Tibial nerve (tissue), 4 donors: ENCODE data around the gene MRPS6. TPM values are rescaled to one million over a fixed set of nuclear protein-coding genes. Genes with fewer than 3 reads are reported as not detected.
A peak's percentile ranks its signal among the peaks of the same experiment; 100 is the strongest.

Source experiments
- DNase-seq, 2 donors: peaks; one replicate each; pipeline ENCODE4 v3.0.0-alpha.2; 2019; ENCODE audit warnings: low spot score in 2 of 2
- H3K27ac ChIP-seq, 4 donors: fragments of 200-600 bp; sonication (generic) in 3 of 4; one replicate each; pipeline ENCODE4 v1.5.1; 2017 to 2019; ENCODE audit warnings: mild to moderate bottlenecking in 1 of 4
- H3K27me3 ChIP-seq, 2 donors: fragments of 200-600 bp; sonication (generic) in 1 of 2; one replicate each; pipeline versions ENCODE4 v1.5.1 to v1.6.0; 2017 to 2019
- H3K36me3 ChIP-seq, 3 donors: fragments of 200-600 bp; sonication (generic); one replicate each; pipeline ENCODE4 v1.5.1; 2018 to 2019
- H3K4me1 ChIP-seq, 4 donors: fragments of 200-600 bp; sonication (generic) in 3 of 4; one replicate each; pipeline ENCODE4 v1.5.1; 2017 to 2019
- H3K4me3 ChIP-seq, 4 donors: fragments of 200-600 bp; sonication (generic) in 3 of 4; one replicate each; pipeline ENCODE4 v1.5.1; 2017 to 2019; ENCODE audit warnings: mild to moderate bottlenecking in 1 of 4, moderate library complexity in 1 of 4
- H3K9me3 ChIP-seq, 4 donors: fragments of 200-600 bp; sonication (generic) in 3 of 4; one replicate each; pipeline ENCODE4 v1.5.1; 2017 to 2019
- CTCF ChIP-seq, 5 experiments: fragments of 200-600 bp in 3 of 5; fragments of 450-650 bp in 2 of 5; sonication (generic) in 3 of 5; IDR thresholded peaks; one replicate each; pipeline ENCODE4 v1.5.1; 2016 to 2019; ENCODE audit warnings: antibody characterized with exemption in 5 of 5, mild to moderate bottlenecking in 3 of 5, moderate library complexity in 2 of 5
- EP300 ChIP-seq, 2 donors: sonication (generic); formaldehyde crosslinking; IDR thresholded peaks; one replicate each; pipeline ENCODE4 v1.6.1; 2017; ENCODE audit warnings: antibody characterized with exemption in 2 of 2, mild to moderate bottlenecking in 1 of 2
- POLR2A ChIP-seq, 2 donors: fragments of 450-650 bp; IDR thresholded peaks; one replicate each; pipeline ENCODE4 v1.6.1; 2017; ENCODE audit warnings: antibody characterized with exemption in 2 of 2, mild to moderate bottlenecking in 2 of 2, moderate library complexity in 2 of 2
- WGBS, 2 donors: methylation state at CpG; one replicate each; pipeline ENCODE4 v1.1.5; 2018; 5-methylcytosine and 5-hydroxymethylcytosine counted together
- total RNA-seq, 4 donors: library from RNA; depleted of rRNA; stranded (reverse); fragments of >200 nt; gene quantifications; one replicate each; pipeline ENCODE4 v1.1.0, GENCODE V29; 2016

The MRPS6 gene
- total RNA-seq, 4 donors from 2014 or later, result 57.9 to 69.6 (median 61.2) TPM

- Histone ChIP-seq H3K27ac (no peak overlapping the region), H3K4me1 (no peaks in the 10 kb centered on the region), H3K36me3 (no peaks in the 10 kb centered on the region), H3K4me3 (no peak overlapping the region), H3K9me3 (no peaks in the 10 kb centered on the region), H3K27me3 (no peaks in the 10 kb centered on the region)
- DNase-seq, result no peak
- TF ChIP-seq POLR2A (IDR thresholded peaks at IDR 0.05), result no peak
- no peak for TF ChIP-seq EP300 (IDR thresholded peaks at IDR 0.05)
- TF ChIP-seq CTCF (IDR thresholded peaks at IDR 0.05), result no peak
- WGBS, 2 donors, result 63 to 65% methylated on average over 3 of the region's 3 CpGs
Measured at GRCh38 chr21:34065027-34065426, 8.4 kb upstream of the MRPS6 start.

GRCh38 chr21:34071683-34072082 lies 1.7 kb upstream of the MRPS6 start:
- DNase-seq, result no peak
- H3K4me3 ChIP-seq, result no peak overlapping the region
- no peaks in the 10 kb centered on the region for H3K27me3 ChIP-seq
- WGBS, 2 donors, result 41 to 49% methylated on average over 9 of the region's 9 CpGs
- H3K36me3 ChIP-seq, result no peaks in the 10 kb centered on the region
- no peak for TF ChIP-seq CTCF (IDR thresholded peaks at IDR 0.05)
- H3K27ac ChIP-seq, result peak overlapping the region; percentile 83 to 98 (median 89)
- H3K4me1 ChIP-seq, result peaks cover 0 to 41% (median 16%) of the 10 kb centered on the region in 4 donors
- no peaks in the 10 kb centered on the region for H3K9me3 ChIP-seq

- DNase-seq, result peak; percentile 14 to 25
- Histone ChIP-seq H3K9me3 (no peaks in the 10 kb centered on the region), H3K4me3 (peak overlapping the region; percentile 18 to 88 (median 74)), H3K27ac (peak overlapping the region; percentile 83 to 98 (median 89)), H3K36me3 (no peaks in the 10 kb centered on the region), H3K4me1 (peaks cover 0 to 48% (median 21%) of the 10 kb centered on the region in 4 donors), H3K27me3 (no peaks in the 10 kb centered on the region)
- TF ChIP-seq EP300 (IDR thresholded peaks at IDR 0.05) (no peak), CTCF (IDR thresholded peaks at IDR 0.05) (peak in 1 of 5 experiments; percentile 7), POLR2A (IDR thresholded peaks at IDR 0.05) (peak in 1 of 2 donors; percentile 13)
- 42 to 64% methylated on average over 15 to 25 of the region's 32 CpGs for WGBS, 2 donors
Measured at GRCh38 chr21:34072145-34073031, 990 bp upstream of the MRPS6 start.

- Histone ChIP-seq H3K4me1 (peaks cover 0 to 62% (median 34%) of the 10 kb centered on the region in 4 donors), H3K9me3 (no peaks in the 10 kb centered on the region), H3K4me3 (peak overlapping the region; percentile 62 to 88 (median 82)), H3K36me3 (no peaks in the 10 kb centered on the region), H3K27me3 (no peaks in the 10 kb centered on the region), H3K27ac (peak overlapping the region; percentile 77 to 98 (median 87))
- DNase-seq, result no peak
- TF ChIP-seq POLR2A (IDR thresholded peaks at IDR 0.05) (no peak), CTCF (IDR thresholded peaks at IDR 0.05) (no peak), EP300 (IDR thresholded peaks at IDR 0.05) (no peak)
- WGBS, 2 donors, result 1% methylated on average over 29 to 56 of the region's 95 CpGs
Measured at GRCh38 chr21:34073749-34074282, 438 bp downstream of the MRPS6 start.
